Body of pancreas (tissue), 4 donors: Measurements from ENCODE around the gene WWTR1.

Experiments used
- CTCF ChIP-seq, 7 experiments: fragments of 450-650 bp in 4 of 7; fragments of 200-600 bp in 3 of 7; sonication (generic) in 3 of 7; IDR thresholded peaks; one replicate each; pipeline ENCODE4 v1.5.1; 2016 to 2019; ENCODE audit warnings: antibody characterized with exemption in 7 of 7
- POLR2A ChIP-seq, 3 donors: fragments of 450-650 bp; IDR thresholded peaks; one replicate each; pipeline ENCODE4 v1.6.1; 2016; ENCODE audit warnings: antibody characterized with exemption in 3 of 3, mild to moderate bottlenecking in 2 of 3

GRCh38 chr3:149592758-149593240 is 65.0 kb downstream of the WWTR1 start:
- TF ChIP-seq CTCF (IDR thresholded peaks at IDR 0.05): no peak
- TF ChIP-seq POLR2A (IDR thresholded peaks at IDR 0.05): no peak
